NCI-H524 (cell line): Measurements from ENCODE around the gene CHSY3.

Experiments
- DNase-seq, 2 experiments: peaks; one replicate each; lab custom pipeline; 2025; lab: John Stamatoyannopoulos, UW

The CHSY3 gene

GRCh38 chr5:129945774-129946270, 41.6 kb downstream of the CHSY3 start:
- no peak for DNase-seq

- DNase-seq: no peak
These were observed 46.8 kb downstream of the CHSY3 start for GRCh38 chr5:129951039-129951438.

- peak in 1 of 2 experiments; percentile 13 for DNase-seq
These were observed 54.3 kb downstream of the CHSY3 start for GRCh38 chr5:129958581-129958980.

GRCh38 chr5:129960831-129961230, 56.6 kb downstream of the CHSY3 start:
- DNase-seq: no peak

GRCh38 chr5:129962506-129962905, 58.2 kb downstream of the CHSY3 start:
- no peak for DNase-seq

- no peak for DNase-seq
These were observed 59.1 kb downstream of the CHSY3 start for GRCh38 chr5:129963359-129963758.

- no peak for DNase-seq
These were observed 61.8 kb downstream of the CHSY3 start for GRCh38 chr5:129966071-129966470.

GRCh38 chr5:129971714-129972113, 67.4 kb downstream of the CHSY3 start:
- no peak for DNase-seq

GRCh38 chr5:129972465-129973141, 68.3 kb downstream of the CHSY3 start:
- no peak for DNase-seq

- no peak for DNase-seq
These were observed 69.6 kb downstream of the CHSY3 start for GRCh38 chr5:129973716-129974426.

- no peak for DNase-seq
These were observed 73.5 kb downstream of the CHSY3 start for GRCh38 chr5:129977810-129978209.

- DNase-seq: no peak
These were observed 74.0 kb downstream of the CHSY3 start for GRCh38 chr5:129978270-129978669.

- no peak for DNase-seq
These were observed 84.2 kb downstream of the CHSY3 start for GRCh38 chr5:129988453-129988852.

- DNase-seq: no peak
These were observed 87.5 kb downstream of the CHSY3 start for GRCh38 chr5:129991780-129992179.

- DNase-seq: no peak
These were observed 92.6 kb downstream of the CHSY3 start for GRCh38 chr5:129996896-129997295.

GRCh38 chr5:130000460-130000859, 96.2 kb downstream of the CHSY3 start:
- DNase-seq: no peak

GRCh38 chr5:130002183-130002582, 97.9 kb downstream of the CHSY3 start:
- DNase-seq: no peak

GRCh38 chr5:130002876-130003275, 98.6 kb downstream of the CHSY3 start:
- DNase-seq: no peak

GRCh38 chr5:130011986-130012385, 107.7 kb downstream of the CHSY3 start:
- no peak for DNase-seq

- DNase-seq: no peak
These were observed 112.9 kb downstream of the CHSY3 start for GRCh38 chr5:130017173-130017572.

GRCh38 chr5:130018641-130019040, 114.4 kb downstream of the CHSY3 start:
- no peak for DNase-seq

- no peak for DNase-seq
These were observed 116.7 kb downstream of the CHSY3 start for GRCh38 chr5:130021000-130021399.

- DNase-seq: no peak
These were observed 117.6 kb downstream of the CHSY3 start for GRCh38 chr5:130021876-130022275.

- DNase-seq: no peak
These were observed 119.3 kb downstream of the CHSY3 start for GRCh38 chr5:130023604-130024003.
